ENCODE data around the gene REXO4.
A peak's percentile ranks its signal among the peaks of the same experiment; 100 is the strongest.

Gene REXO4

GRCh38 chr9:133369422-133369821, 48.4 kb downstream of the REXO4 start:
- no peak for DNase-seq (ENCODE audit: low read depth)

GRCh38 chr9:133368249-133368881, 49.4 kb downstream of the REXO4 start:
- DNase-seq (ENCODE audit: low read depth): no peak

- no peak for DNase-seq (ENCODE audit: low read depth)
These were observed 50.0 kb downstream of the REXO4 start for GRCh38 chr9:133367778-133368177.

GRCh38 chr9:133367221-133367620, 50.6 kb downstream of the REXO4 start:
- no peak for DNase-seq (ENCODE audit: low read depth)

DNA sequence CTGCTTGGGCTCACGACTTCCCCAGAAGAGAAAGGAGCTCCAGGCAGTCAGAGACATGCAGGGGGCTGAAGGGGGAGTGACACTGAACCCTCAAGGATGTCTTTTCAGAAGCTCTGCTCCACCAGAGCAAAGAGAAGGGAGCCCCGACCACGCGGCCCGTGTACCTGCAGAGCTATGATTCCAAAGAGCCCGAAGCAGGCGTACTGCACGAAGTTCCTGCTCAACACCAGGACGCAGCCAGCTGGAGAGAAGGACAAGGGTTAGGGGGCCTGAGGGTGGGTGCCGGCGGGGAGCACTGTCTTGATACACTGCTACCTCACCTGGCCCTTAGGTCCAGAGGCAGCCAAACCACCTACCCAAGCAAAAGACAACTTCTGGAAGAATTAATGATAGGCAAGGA, 51.4 kb downstream of the REXO4 start:
- DNase-seq (ENCODE audit: low read depth): no peak

DNA sequence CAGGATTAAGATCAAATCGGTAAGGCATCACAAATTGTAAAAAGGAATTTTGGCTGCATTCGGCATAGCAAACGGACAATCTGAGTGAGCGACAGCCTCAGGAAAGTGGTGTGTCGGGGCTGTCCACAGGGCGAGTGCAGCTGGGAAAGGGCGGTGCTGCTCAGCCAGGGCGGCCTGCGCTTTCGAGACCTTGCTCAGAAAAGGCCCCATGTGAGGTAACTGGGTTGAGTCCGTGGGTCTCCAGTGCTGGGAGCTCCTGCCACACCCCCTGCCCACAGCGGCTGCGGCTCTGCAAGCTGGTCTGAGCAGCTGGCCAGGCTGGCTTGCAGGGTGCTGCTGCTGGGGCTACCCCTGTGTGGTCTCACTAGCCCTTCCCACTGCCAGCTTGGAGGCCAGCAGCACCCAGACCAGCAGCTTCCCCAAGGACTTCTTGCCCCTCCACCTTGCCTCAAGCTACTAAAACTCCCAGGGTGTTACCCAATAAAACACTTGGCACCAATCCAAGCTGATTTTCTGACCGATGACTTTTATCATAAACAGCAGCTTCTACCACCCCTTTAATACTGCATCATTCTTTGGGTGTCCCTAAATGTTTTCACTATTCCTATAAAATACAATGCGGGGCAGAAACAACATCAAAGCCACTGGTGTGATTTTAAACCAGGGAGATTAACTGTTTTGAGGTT, 55.3 kb downstream of the REXO4 start:
- no peak for DNase-seq (ENCODE audit: low read depth)

DNA sequence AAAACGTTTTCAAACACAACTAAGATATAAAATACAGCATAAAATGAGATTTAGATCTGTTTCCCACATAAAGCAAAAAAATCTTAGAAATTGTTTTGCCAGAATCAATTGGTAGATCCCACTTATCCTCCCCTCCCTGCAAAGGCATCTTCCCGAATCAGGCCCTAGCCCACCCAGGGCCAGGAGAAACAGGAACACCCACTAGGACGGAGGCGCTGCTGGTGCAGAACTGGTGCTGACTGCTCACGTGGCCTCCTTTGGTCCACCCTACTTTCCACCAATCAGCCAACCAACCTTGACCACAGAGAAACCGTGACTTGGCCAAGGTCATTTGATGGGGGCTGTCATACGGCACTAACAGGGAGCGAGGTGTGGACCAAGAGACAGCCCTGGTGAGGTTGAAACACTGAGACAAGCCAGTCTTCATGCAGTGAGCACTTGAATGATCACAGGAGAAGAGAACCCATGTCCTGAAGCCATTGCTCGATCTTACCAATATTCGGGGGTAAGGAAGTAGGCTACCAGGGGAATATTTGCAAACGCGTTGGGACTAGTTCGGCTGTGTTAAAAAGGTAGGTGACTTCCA, 56.2 kb downstream of the REXO4 start:
- no peak for DNase-seq (ENCODE audit: low read depth)

- DNase-seq (ENCODE audit: low read depth): no peak
These were observed 57.1 kb downstream of the REXO4 start for GRCh38 chr9:133360400-133361393.

DNA sequence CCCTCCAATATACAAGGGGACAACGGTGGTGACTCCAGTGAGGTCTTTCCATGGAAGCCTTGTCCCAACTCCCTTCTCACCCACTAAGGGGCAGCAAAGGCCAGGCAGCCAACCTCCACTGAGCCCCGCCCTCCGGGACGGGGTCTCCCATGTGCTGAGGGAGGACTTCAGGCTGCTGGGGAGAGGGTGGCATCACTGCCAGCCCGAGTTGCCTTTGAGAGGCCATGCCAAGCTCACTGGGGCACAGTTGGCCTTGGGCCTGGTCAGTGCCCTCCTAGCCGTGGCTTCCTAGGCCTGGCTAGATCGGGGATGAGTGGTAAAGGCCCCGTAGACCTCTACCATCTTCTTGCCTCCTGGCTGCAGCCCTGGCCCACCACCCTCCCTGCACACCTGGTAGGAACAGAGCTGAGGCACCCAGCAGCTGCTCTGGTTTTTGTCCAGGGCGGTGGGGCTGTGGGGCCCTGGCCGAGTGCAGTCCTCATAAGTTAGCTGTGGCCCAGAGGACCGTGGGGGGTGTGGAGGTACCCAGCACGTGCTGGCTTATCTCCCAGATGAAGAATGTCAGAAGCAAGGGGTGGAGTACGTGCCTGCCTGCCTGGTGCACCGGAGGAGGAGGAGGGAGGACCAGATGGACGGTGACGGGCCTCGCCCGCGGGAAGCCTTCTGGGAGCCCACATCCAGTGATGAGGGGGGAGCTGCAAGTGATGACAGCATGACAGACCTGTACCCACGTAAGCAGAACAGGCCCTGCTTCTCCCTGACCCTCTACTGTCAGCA, 58.2 kb downstream of the REXO4 start:
- no peak for DNase-seq (ENCODE audit: low read depth)

GRCh38 chr9:133357656-133358055, 60.2 kb downstream of the REXO4 start:
- DNase-seq (ENCODE audit: low read depth): no peak

DNA sequence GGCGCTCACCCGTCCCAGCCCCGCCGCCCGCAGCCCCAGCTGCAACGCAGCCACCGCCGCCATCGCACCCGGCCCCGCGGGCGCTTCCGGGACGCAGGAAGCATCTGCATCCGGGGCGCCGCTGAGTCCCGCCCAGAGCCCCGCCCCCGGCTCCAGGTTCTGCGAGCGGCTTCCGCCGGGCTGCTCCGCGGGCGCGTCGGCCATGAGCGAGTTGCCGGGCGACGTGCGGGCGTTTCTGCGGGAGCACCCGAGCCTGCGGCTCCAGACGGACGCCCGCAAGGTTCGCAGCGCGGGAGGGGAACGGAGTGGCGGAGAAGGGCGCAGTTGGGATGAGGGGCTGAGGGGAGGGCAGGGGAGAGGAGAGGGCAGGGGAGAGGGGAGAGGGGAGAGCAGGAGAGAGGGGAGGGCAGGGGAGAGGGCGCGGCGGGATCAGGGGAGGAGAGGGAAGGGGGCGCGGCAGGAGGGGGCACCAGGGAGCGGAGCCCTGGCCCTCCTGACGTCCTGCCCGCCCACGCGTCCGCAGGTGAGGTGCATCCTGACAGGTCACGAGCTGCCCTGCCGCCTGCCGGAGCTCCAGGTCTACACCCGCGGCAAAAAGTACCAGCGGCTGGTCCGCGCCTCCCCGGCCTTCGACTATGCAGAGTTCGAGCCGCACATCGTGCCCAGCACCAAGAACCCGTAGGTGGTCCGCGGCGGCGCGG, 61.3 kb downstream of the REXO4 start, which contains the start of the genes SURF1 and SURF2:
Gene SURF1 (minus strand): TSS at position 97 of the 701 bp plus-strand sequence. CDS start 34 bp downstream, at position 63.
Gene SURF2 (plus strand): TSS at position 160 of the 701 bp plus-strand sequence. CDS start 43 bp downstream, at position 203.
- peak; percentile 86 for DNase-seq (ENCODE audit: low read depth)
